Large intestine (tissue), 12 donors: Measurements from ENCODE around the gene BECN2. TPM values are rescaled to one million over a fixed set of nuclear protein-coding genes. Genes with fewer than 3 reads are reported as not detected.

Experiments
- DNase-seq, 2 donors: peaks; one replicate each; pipeline versions ENCODE4 v3.0.0 to v3.0.0-alpha.2; 2013
- H3K27ac ChIP-seq: one replicate; pipeline ENCODE4 v1.5.1; 2013; ENCODE audit warnings: low read length
- H3K27me3 ChIP-seq: 2 replicates; pipeline ENCODE4 v1.6.1; 2013; ENCODE audit warnings: low read length; ENCODE audit not compliant: control insufficient read depth, insufficient read depth
- H3K36me3 ChIP-seq: 2 replicates; pipeline ENCODE4 v1.6.1; 2013; ENCODE audit warnings: low read length; ENCODE audit not compliant: control insufficient read depth, insufficient read depth
- H3K4me1 ChIP-seq: one replicate; pipeline ENCODE4 v1.6.1; 2013; ENCODE audit warnings: low read length; ENCODE audit not compliant: control insufficient read depth, insufficient read depth
- H3K4me3 ChIP-seq: one replicate; pipeline ENCODE4 v1.5.1; 2013; ENCODE audit warnings: low read length
- H3K9me3 ChIP-seq: one replicate; pipeline ENCODE4 v1.6.1; 2013; ENCODE audit warnings: mild to moderate bottlenecking, low read depth, low read length, moderate library complexity; ENCODE audit not compliant: control insufficient read depth
- WGBS: methylation state at CpG from one replicate; pipeline ENCODE4 v1.1.5; 2013; ENCODE audit warnings: low lambda C conversion rate; ENCODE audit not compliant: insufficient coverage; 5-methylcytosine and 5-hydroxymethylcytosine counted together
- long read RNA-seq, 11 donors: transcript quantifications; one replicate each; lab custom pipeline, GENCODE V29; 2026
- polyA plus RNA-seq: library from polyadenylated mRNA; unstranded; fragments of 120-200 nt; gene quantifications from one replicate; pipeline ENCODE4 v1.2.1, GENCODE V29; 2013

The BECN2 gene, protein sequence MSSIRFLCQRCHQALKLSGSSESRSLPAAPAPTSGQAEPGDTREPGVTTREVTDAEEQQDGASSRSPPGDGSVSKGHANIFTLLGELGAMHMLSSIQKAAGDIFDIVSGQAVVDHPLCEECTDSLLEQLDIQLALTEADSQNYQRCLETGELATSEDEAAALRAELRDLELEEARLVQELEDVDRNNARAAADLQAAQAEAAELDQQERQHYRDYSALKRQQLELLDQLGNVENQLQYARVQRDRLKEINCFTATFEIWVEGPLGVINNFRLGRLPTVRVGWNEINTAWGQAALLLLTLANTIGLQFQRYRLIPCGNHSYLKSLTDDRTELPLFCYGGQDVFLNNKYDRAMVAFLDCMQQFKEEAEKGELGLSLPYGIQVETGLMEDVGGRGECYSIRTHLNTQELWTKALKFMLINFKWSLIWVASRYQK
- polyA plus RNA-seq: not detected
- long read RNA-seq, donor 1: 0 reads
- long read RNA-seq, donor 2: 0 reads
- long read RNA-seq, donor 3: 0 reads
- long read RNA-seq, donor 4: 0 reads
- long read RNA-seq, donor 5: 0 reads
- long read RNA-seq, donor 6: 0 reads
- long read RNA-seq, donor 7: 0 reads
- long read RNA-seq, donor 8: 0 reads
- long read RNA-seq, donor 9: 0 reads
- long read RNA-seq, donor 10: 0 reads
- long read RNA-seq, donor 11: 0 reads

DNA sequence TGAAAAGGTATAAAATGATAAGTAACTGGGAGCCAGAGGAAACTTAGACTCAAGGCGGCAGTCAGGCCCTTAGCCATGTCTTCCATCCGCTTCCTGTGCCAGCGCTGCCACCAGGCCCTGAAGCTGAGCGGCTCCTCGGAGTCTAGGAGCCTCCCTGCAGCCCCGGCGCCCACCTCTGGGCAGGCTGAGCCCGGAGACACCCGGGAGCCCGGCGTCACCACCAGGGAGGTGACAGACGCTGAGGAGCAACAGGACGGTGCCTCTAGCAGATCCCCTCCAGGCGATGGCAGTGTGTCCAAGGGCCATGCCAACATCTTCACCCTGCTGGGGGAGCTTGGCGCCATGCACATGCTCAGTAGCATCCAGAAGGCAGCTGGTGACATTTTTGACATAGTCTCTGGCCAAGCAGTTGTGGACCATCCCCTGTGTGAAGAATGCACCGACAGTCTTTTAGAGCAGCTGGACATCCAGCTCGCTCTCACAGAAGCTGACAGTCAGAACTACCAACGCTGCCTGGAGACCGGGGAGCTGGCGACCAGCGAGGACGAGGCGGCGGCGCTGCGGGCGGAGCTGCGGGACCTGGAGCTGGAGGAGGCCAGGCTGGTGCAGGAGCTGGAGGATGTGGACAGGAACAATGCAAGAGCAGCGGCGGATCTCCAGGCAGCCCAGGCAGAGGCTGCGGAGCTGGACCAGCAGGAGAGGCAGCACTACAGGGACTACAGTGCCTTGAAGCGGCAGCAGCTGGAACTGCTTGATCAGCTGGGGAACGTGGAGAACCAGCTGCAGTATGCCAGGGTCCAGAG is at the start of gene BECN2:
BECN2 (plus strand) TSS at position 76 of the 803 bp plus-strand sequence; CDS start at position 76, 0 bp downstream.
- Histone ChIP-seq H3K4me3 (no peak within 1 kb of the TSS), H3K27ac (no peak within 1 kb of the TSS), H3K4me1 (no peaks in the 10 kb centered on the region), H3K36me3 (no peaks in the 10 kb centered on the region), H3K27me3 (no peaks in the 10 kb centered on the region), H3K9me3 (peaks cover 2% of the 10 kb centered on the region)
- no peak for DNase-seq
- WGBS: no CpG with 5 or more reads among the region's 33 CpGs

DNA sequence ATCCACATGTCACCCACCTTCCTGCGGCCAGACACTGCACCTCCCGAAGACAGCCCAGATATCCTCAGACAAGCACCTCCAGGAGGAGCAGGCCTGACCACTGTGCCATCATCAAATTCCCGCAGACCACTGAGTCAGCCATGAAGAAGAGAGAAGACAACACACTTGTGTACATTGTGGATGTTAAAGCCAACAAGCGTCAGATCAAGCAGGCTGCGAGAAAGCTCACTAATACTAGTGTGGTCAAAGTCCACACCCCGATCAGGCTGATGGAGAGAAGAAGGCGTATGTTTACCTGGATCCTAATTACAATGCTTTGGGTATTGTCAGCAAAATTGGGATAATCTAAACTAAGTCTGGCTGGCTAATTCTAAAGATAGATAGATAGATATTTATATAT is 41.4 kb upstream of the BECN2 start:
- H3K27me3 ChIP-seq: no peaks in the 10 kb centered on the region
- no peak overlapping the region for H3K4me3 ChIP-seq
- H3K36me3 ChIP-seq: no peaks in the 10 kb centered on the region
- no peak overlapping the region for H3K27ac ChIP-seq
- DNase-seq: no peak
- WGBS: no CpG with 5 or more reads among the region's 7 CpGs
- no peaks in the 10 kb centered on the region for H3K4me1 ChIP-seq
- H3K9me3 ChIP-seq: no peaks in the 10 kb centered on the region

DNA sequence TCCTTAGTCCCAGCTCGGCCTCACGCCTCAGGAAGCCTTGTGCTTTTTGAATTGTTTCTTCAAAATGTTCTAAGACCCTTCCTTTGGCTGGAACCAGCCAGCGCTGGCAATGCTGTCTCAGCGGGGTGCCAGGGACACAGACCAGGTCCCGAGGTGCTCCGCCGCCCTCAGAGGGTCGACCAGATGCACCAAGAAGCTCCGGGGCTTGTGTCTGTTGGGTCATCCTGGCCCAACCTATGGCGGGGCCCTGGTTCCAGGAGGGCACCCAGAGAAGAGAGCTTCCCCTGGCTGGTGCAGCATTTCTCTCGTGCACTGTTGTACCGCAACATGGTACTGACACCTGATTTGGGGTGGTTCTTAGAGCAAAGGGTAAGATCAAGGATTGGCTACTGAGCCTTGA is 40.1 kb upstream of the BECN2 start:
- H3K27me3 ChIP-seq: no peaks in the 10 kb centered on the region
- no peaks in the 10 kb centered on the region for H3K9me3 ChIP-seq
- no peak for DNase-seq
- no CpG with 5 or more reads among the region's 12 CpGs for WGBS
- no peak overlapping the region for H3K4me3 ChIP-seq
- no peaks in the 10 kb centered on the region for H3K36me3 ChIP-seq
- H3K27ac ChIP-seq: no peak overlapping the region
- H3K4me1 ChIP-seq: no peaks in the 10 kb centered on the region

DNA sequence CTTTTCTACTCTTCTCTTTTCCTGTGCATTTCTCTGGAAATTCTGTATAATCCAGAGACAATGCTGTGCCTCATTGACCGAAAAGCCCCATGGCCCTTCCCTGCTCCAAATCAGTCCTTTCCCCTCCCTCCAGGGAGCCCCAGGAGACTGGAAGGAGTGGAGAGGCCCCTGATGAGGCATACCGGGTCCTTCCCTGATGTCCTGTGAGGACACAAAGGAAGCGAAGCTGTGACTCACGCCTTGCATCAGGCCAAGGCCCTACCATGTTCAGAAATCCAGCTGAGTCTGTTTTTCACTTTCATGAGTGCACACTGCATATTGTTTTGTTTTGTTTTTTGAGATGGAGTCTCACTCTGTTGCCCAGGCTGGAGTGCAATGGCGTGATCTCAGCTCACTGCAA is 38.7 kb upstream of the BECN2 start:
- Histone ChIP-seq H3K36me3 (no peaks in the 10 kb centered on the region), H3K4me1 (no peaks in the 10 kb centered on the region), H3K4me3 (no peak overlapping the region), H3K27ac (no peak overlapping the region), H3K9me3 (no peaks in the 10 kb centered on the region), H3K27me3 (no peaks in the 10 kb centered on the region)
- WGBS: no CpG with 5 or more reads among the region's 5 CpGs
- DNase-seq: no peak

DNA sequence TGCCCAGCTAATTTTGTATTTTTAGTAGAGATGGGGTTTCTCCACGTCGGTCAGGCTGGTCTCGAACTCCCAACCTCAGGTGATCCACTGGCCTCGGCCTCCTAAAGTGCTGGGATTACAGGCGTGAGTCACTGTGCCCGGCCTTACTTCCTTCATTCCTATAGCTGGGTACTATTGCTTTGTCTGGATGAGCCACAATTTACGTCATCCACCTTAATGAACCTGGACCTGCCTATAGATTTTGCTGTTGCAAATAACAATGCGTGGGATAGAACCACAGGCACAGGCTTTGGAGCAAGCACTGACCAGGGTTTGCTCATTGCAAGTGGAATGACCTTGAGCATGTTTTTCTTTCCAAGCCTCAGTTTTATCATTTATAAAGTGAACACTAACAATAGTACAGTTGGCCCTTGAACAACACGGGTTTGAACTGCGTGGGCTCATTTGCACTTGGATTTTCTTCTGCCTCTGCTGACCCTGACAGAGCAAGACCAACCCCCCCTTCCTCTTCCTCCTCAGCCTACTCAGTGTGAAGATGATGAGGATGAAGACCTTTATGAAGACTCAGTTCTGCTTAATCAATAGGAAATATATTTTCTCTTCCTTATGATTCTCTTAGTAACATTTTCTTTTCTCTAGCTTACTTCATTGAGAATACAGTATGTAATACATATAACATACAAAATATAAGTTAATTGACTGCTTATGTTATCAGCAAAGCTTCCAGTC is 33.3 kb upstream of the BECN2 start:
- Histone ChIP-seq H3K27ac (no peak overlapping the region), H3K4me1 (no peaks in the 10 kb centered on the region), H3K9me3 (no peaks in the 10 kb centered on the region), H3K36me3 (no peaks in the 10 kb centered on the region), H3K4me3 (no peak overlapping the region), H3K27me3 (no peaks in the 10 kb centered on the region)
- WGBS: no CpG with 5 or more reads among the region's 10 CpGs
- DNase-seq: no peak

DNA sequence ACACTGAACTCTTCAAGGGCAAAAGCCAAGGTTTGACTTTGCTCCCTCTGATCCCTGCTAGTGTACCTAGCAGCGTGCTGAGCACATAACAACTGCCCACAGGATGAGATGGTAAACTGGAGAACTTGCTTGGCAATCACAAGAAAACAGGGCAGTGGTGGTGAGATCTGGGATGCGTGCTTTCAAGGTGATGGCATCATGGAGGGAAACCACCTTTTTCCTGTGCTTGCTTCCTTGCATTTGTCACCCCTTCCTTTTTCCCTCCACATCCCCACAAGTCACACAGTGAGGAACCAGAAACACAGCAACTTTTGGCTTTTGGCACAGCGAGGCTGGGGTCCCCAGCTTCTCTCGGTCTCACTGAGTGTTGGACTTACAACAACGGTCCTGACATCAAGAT is 31.4 kb upstream of the BECN2 start:
- DNase-seq: no peak
- no peak overlapping the region for H3K4me3 ChIP-seq
- WGBS: no CpG with 5 or more reads among the region's 5 CpGs

DNA sequence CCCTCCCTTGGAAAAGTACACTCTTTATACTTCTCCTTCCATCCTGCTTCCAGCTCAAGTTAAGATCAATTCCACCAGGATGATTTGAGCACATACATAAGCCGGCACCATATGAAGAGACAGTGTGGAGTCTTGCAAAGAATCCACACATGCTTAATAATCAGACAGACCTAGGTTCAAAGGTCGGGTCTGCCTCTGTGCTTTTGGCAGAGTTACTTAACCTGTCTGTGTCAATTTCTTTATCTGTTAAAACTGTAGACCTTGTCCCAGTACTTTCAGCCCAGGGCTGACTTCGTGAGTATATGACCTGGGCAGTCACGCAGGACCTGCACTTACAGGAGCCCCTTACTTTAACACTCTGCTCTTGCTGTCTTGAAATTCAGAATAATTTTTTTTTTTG is 30.2 kb upstream of the BECN2 start:
- DNase-seq: no peak
- Histone ChIP-seq H3K27me3 (no peaks in the 10 kb centered on the region), H3K9me3 (no peaks in the 10 kb centered on the region), H3K4me3 (no peak overlapping the region), H3K36me3 (no peaks in the 10 kb centered on the region), H3K27ac (no peak overlapping the region), H3K4me1 (no peaks in the 10 kb centered on the region)
- 30% methylated on average over 2 of the region's 4 CpGs for WGBS

More for the DNA sequence above, 31.4 kb upstream of the BECN2 start:
- no peaks in the 10 kb centered on the region for H3K4me1 ChIP-seq
- no peak overlapping the region for H3K27ac ChIP-seq
- H3K36me3 ChIP-seq: no peaks in the 10 kb centered on the region
- no peaks in the 10 kb centered on the region for H3K9me3 ChIP-seq
- no peaks in the 10 kb centered on the region for H3K27me3 ChIP-seq

DNA sequence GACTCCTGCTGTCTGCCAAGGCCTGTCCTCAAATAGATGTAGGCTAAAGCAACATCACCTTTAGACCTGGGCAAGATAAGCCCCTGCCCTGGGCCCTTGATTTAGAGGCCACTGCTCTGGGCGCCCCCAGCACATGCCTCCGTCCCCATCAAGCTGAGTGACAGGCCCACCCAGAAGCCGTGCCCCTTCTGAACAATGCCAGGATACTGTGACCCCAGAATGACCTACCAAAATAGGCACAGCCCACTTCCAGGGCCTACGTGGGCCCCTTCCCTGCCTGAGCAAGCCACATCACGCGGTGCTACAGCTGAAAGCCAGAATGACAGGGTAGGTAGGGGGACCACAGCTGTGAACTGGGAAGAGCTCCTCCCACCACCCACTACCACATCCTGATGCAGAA is 24.7 kb upstream of the BECN2 start:
- no peak for DNase-seq
- no peaks in the 10 kb centered on the region for H3K27me3 ChIP-seq
- H3K36me3 ChIP-seq: no peaks in the 10 kb centered on the region
- no peak overlapping the region for H3K27ac ChIP-seq
- no peaks in the 10 kb centered on the region for H3K4me1 ChIP-seq
- no peak overlapping the region for H3K4me3 ChIP-seq
- no CpG with 5 or more reads among the region's 6 CpGs for WGBS
- H3K9me3 ChIP-seq: no peaks in the 10 kb centered on the region

DNA sequence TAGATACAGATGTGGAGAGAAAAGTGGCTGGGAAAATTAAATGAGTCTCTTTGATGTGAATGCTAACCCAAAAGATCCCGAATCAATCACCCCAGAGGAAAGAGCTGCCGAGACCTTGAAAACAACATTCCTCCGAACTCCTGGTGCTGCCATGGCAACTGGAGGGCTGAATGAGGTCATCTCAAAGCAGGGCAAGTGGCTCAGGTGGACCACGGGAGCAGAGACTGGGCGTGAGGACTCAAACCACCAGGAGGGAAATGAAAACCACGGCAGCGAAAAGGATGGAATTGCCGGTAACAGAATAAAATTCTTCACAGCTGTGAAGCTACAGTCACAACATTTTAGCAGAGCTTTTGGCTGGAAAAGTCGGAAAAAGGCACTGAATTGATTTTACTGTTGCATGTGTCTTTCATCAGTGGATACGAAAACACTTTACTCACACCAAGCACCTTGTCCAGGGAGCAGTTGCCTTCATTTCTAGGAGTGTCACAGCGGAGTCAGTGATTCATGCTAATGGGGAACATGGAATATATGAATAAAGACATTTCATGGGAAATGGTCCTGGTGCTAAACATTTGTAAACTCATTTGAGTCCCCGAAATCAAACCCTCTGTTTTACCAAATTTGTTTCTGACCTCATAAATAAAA is 23.2 kb upstream of the BECN2 start:
- WGBS: no CpG with 5 or more reads among the region's 12 CpGs
- H3K27ac ChIP-seq: no peak overlapping the region
- H3K4me3 ChIP-seq: no peak overlapping the region
- no peak for DNase-seq
- no peaks in the 10 kb centered on the region for H3K36me3 ChIP-seq
- H3K4me1 ChIP-seq: no peaks in the 10 kb centered on the region
- no peaks in the 10 kb centered on the region for H3K9me3 ChIP-seq
- H3K27me3 ChIP-seq: no peaks in the 10 kb centered on the region
